NCI-H2227 (cell line): ENCODE results near the gene CPEB4.

ENCODE experiments used
- DNase-seq: peaks from one replicate; lab custom pipeline; 2025; ENCODE audit not compliant: unreplicated experiment; lab: John Stamatoyannopoulos, UW

Gene CPEB4

DNA sequence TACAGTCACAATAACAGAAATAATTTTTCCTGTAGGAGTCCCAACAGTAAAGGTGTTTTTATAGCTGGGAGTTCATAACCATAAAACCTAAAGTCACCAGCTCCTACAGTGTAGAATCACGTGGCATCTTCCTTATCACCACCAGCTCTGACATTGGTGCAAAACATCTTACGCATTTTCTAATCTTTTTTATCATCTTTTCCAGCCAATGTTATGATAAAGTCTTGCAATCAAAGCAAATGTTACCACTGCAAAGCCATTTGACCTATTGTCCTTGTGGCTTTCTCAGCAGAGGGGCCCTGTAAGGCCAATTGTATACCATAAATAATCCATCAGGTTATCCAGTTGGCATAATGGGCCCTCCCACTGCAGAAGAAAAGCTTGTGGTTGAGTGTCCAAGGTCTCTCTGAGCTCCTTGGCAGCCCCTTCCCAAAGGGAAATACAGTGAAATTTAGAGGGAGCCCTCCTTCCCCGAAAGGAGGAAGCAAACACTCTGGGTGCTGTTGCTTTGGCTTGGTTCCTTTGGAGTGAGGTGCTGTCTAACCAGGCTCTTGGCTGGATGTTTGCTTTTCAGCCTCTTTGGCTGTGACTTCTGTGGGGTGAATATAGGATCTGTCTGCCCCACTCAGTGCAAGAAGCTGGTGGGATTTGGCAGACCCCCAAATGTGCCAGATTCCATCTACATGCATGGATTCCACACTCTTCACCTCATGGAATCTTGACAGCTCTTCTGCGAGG lies 29.3 kb upstream of the CPEB4 start:
- no peak for DNase-seq

DNA sequence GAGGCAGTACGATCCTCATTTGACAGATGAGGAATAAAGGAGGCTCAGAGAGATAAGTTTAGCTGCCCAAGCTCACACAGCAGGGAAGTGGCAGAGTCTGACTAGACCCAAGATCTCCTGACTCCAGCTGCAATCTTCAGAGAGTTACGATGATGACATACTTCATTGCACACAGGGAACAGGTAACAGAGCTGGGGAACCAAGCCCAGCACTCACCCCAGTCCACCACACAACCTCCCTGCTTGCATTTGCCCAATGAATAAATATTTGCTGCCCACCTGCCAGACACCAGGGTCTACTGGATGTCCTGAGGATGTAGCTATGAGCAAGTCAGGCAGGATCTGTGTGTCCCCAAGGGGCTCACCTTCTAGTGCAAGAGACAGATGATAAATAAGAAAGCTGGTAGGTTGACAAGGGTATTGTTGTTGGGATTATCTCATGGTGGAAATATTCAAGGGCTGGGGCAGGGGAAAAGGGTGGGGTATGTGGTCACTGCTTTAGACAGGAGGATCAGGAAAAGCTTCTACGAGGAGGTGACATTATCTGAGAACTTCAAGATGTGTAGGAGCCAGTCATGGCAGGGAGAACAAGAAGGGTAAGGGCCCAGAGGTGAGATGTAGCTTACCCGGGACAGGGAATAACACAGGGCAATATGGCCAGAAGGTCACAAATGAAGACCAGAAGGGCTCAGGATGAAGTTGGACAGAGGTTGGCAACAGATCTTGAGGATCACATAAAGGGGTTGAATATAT lies 28.6 kb upstream of the CPEB4 start:
- DNase-seq = no peak

GRCh38 chr5:173862047-173862477 lies 26.1 kb upstream of the CPEB4 start:
- DNase-seq = no peak

DNA sequence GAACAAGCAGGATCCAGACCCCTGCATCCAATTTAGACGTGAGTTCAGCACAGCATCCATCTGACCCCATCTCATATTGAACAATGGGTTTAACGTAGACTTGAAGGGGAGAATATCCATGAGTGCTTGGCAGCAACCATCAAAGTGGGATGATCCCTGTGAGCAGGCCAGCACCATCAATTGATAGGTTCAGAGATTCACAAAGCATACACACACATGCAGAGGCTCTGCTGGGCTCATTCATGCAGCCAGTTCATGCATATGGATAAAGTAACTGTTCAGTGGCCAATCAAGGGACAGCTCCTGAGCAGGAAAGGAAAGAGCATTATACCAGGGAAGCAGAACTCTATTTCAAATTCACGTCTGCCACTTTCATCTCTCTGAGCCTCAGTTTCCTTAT lies 24.8 kb upstream of the CPEB4 start:
- DNase-seq = no peak

DNA sequence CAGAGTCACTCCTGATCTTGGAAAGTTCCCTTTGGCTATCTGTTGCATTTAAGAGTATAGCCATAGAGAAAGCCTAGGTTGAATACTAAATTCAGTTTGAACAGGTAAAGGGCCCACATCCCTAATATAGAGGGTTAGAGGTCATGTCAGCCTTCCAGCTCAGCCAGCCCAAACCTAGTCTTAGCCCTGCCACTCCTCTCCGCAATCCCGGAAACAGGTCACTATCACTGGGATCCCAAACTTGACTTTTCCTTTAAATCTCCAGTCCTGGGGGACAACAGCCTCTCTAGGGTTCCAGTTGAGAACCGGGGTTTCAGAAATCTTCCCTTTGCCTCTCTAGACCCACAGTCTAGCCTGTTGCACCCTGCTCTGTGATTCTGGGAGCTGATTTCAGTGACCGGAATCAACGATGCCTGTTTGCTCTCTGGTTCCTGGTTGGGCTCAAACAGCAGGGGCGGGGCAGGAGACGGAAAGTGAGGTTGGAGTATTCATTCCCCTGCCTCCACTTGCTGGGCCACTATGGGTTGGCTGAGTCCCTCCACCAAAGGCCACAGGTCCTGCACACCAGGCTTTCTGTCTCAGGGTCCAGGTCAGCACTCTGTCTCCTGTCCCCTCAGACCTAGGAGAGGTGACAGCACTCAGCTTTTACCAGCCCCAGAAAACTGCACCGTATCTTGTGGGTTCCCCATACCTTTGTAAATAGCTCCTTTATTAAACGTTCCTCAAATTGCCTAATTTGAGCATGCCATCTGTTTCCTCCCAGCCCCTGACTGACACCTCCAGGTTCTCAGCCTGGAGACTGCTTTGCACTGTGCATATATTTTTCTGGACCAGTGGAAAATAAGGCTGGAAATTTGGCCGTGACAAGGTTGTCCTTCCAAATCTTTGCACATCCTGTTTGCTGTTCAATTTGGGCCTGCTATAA lies 23.8 kb upstream of the CPEB4 start:
- DNase-seq = no peak

DNA sequence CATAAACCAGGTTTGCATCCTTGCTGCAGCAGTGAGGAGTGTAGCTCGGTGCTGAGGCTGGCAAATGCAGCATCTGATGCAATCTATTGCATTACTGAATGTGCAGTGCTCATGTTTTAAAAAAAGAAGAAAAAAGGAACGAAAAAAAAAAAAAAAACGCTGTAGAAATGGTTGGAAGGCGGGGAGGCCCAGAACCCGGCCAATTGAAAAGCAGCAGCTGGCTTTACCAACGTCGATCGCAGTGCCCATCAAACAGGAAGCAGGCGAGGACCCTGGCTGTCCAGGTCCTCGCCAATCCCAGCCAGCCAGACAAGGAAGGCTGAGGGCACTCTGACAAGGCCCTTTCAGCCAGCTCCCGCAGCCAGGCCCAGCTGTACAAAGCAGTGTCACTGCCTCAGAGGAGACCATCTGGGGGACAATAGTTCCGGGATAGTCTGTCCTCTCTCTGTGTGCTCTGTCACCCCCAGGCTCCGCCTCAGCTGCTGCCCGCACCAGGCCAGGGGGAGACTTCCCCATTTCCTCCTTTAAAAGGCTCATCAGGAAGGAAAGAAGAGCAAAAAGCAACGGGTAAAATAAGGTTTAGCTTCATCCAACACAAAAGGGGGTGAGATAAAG lies 21.8 kb upstream of the CPEB4 start:
- DNase-seq = no peak

- DNase-seq = no peak
Observed at GRCh38 chr5:173866858-173867679, 21.1 kb upstream of the CPEB4 start.

- DNase-seq = no peak
Observed at GRCh38 chr5:173868096-173868880, 19.9 kb upstream of the CPEB4 start.

GRCh38 chr5:173869316-173869715 lies 18.8 kb upstream of the CPEB4 start:
- DNase-seq = no peak

GRCh38 chr5:173872957-173873305 lies 15.2 kb upstream of the CPEB4 start:
- no peak for DNase-seq

DNA sequence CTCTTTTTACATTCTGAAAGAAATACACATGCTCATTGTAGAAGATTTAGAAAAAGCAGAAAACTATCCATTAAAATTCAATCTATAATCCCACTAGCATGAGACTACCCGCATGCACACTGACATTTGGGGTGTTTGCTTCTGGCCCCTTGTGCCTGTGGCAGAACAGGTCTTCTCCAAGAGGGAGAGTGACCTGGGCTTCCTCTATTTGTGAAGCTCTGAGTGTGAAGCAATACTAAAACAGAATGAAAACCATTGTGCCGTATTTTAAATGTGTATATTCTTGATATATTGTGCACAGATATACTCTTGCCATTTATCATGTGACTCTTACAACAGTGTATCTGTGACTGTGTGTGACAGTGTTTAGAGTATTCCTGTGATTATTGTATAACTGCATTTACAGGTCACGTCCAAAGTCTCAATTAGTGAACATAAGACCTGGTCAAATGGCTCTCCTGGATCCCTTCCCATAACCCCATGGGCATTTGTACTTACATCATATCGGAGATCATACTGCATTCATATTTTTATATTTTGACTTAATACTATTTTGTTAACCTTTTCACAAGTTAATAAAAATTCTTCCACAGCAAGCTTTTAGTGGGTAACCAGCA lies 14.7 kb upstream of the CPEB4 start:
- DNase-seq = no peak

DNA sequence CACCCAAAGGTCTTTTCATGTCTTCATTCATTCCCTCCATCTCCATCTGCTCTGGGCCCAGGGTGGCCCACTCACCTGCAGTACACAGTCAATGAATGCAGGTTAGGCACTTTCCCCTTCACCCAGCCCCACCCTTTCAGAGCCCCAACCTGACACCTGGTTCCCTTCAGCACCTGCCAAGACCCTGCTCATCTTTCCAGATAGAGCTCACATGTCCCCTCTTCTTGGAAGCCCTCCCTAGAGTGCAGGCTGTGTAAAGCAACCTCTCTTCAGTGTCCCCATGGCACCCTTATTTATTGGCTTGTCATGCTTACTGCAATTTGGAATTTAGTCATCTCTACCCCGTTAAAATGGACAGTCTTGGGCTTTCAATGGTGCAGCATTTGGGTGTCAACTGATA lies 13.0 kb upstream of the CPEB4 start:
- DNase-seq = no peak

GRCh38 chr5:173878224-173878967 lies 9.8 kb upstream of the CPEB4 start:
- DNase-seq = no peak

DNA sequence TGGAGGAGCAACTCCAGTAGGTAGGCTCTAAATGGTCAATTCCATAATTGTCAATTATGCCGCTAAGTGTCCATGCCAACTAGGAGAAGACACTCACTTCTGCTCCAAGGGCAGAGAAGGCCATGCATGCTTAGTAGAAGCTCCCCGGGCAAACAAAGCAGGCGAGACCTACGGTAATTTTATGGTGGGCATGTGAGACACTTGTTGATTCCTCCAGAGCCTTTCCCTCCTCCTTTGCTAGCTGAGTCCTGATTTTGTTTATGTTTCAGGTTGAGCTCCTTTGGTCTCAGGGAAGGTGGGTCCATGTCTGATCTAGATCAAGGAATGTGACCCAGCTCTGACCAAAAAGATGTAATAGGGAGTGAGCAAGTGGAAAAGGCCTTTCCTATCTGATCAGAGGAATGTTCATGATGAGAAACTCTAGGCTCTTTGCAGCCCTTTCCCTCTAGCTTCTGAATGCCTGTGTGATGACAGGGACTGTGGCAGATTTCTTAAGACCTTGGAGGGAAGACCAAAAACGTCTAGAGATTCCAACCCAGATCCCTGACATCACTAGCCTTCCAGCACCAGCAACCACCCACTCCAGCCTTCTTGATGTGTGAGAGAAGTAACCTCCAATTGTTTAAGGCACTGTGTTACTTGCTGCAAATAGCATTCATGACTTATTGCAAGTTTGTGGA lies 7.7 kb upstream of the CPEB4 start:
- DNase-seq = no peak

DNA sequence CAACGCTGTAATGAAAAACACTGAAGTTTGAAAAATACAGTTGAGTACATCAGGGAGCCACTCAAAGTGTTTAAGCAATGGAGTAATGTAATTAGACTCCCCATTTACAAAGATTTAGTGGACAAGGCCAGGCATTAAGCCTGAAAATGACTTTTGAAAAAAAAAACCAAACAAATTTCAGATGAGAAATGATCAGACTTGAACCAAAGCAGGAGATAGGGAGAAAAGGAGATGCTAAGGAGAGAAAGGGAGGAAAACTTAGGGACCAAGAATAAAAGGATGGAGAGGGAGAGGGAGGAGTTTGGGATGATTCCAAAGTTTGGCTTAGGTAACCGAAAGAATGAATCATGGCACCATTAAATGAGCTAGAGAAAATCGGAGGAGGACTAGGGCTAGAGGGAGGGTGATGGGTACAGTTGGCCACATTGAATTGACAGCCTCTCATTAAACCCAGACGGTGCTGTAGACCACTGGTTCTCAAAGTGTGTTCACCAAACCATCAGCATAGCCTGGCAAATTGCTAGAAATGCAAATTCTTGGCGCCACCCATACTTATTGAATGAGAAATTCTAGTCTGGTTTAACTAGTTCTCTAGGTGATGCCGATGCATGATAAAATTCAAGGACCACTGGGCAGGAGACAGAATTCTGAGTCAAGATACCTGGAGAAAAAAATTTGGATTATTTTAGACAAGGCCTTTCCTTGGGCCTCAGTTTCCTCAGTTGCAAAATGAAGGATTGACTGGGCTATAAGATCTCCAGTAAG lies 6.2 kb upstream of the CPEB4 start:
- DNase-seq = no peak

DNA sequence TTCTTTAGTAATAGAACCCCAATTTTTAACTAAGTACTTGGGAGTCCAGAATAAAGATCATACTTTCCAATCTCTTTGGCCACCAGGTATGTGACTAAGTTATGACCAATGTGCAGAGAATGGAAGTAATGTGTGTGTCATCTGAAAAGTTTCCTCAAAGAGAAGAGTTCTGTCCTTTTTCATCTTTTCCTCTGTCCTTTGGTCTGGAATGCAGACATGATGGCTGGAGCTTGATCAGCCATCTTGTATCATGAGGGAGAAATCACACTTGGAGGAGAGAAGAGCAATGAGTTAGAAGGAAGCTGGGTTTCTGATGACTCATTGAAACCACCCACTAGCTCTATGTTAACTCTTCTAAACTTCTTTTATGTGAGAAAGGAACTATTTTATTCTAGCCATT lies 5.5 kb upstream of the CPEB4 start:
- no peak for DNase-seq

- DNase-seq = no peak
Observed at GRCh38 chr5:173883347-173883924, 4.7 kb upstream of the CPEB4 start.
